Lower lobe of right lung (tissue), 2 donors: ENCODE results near the gene SZRD1. TPM values are rescaled to one million over a fixed set of nuclear protein-coding genes. Genes with fewer than 3 reads are reported as not detected.

Source experiments
- ATAC-seq, 2 donors: fragments of 200-7000 bp; cut with Tn5 transposase; one replicate each; pipeline ENCODE4 v1.9.1; 2020 to 2022; ENCODE audit warnings: mild to moderate bottlenecking in 2 of 2, moderate library complexity in 2 of 2
- DNase-seq: peaks from one replicate; pipeline ENCODE4 v3.0.0-alpha.2; 2020
- H3K27ac ChIP-seq: fragments of 200-600 bp; one replicate; pipeline ENCODE4 v1.8.0; 2022
- H3K27me3 ChIP-seq: fragments of 200-600 bp; one replicate; pipeline ENCODE4 v1.8.0; 2022; ENCODE audit warnings: low read depth
- H3K36me3 ChIP-seq: fragments of 200-600 bp; one replicate; pipeline ENCODE4 v1.8.0; 2022; ENCODE audit warnings: mild to moderate bottlenecking
- H3K4me1 ChIP-seq: fragments of 200-600 bp; one replicate; pipeline ENCODE4 v1.8.0; 2022
- H3K4me3 ChIP-seq: fragments of 200-600 bp; one replicate; pipeline ENCODE4 v1.8.0; 2022; ENCODE audit warnings: mild to moderate bottlenecking
- H3K9me3 ChIP-seq: fragments of 200-600 bp; one replicate; pipeline ENCODE4 v1.8.0; 2022
- CTCF ChIP-seq: fragments of 200-600 bp; IDR thresholded peaks from one replicate; pipeline ENCODE4 v1.8.0; 2022; ENCODE audit warnings: antibody characterized with exemption, mild to moderate bottlenecking
- intact Hi-C: fragments of 100-400 bp; cut with DNase I; formaldehyde crosslinking; loops from one replicate; pipeline ENCODE4 v1.11.0; 2022
- total RNA-seq: library from RNA; stranded (reverse); fragmentation: NEBNext Ultra II Directional; extraction: Animal tissue kit (Norgen Biotek cat#: 25700); gene quantifications from one replicate; pipeline ENCODE4 v1.2.1, GENCODE V29; 2021
- donor health status: DM: no; HTN: yes; CAD: no; lungs with severe emphysema.

The SZRD1 gene
- total RNA-seq, 1 donor from 2014 or later, result 111 TPM

GRCh38 chr1:16375521-16376340, 8.7 kb downstream of the SZRD1 start:
- no peaks in the 10 kb centered on the region for H3K36me3 ChIP-seq
- peak overlapping the region; percentile 6 for H3K27ac ChIP-seq
- no peak overlapping the region for H3K4me3 ChIP-seq
- H3K4me1 ChIP-seq, result peaks cover 72% of the 10 kb centered on the region
- DNase-seq, result no peak
- ATAC-seq, result no peak
- H3K27me3 ChIP-seq, result no peaks in the 10 kb centered on the region
- no peak for TF ChIP-seq CTCF
- no peaks in the 10 kb centered on the region for H3K9me3 ChIP-seq
- intact Hi-C loops, result no loop called here

GRCh38 chr1:16376971-16377370, 9.9 kb downstream of the SZRD1 start:
- Histone ChIP-seq H3K27ac (no peak overlapping the region), H3K4me3 (no peak overlapping the region), H3K27me3 (no peaks in the 10 kb centered on the region), H3K36me3 (no peaks in the 10 kb centered on the region), H3K4me1 (peaks cover 63% of the 10 kb centered on the region), H3K9me3 (no peaks in the 10 kb centered on the region)
- ATAC-seq, result no peak
- no peak for TF ChIP-seq CTCF
- no peak for DNase-seq
- intact Hi-C loops, result no loop called here

GRCh38 chr1:16378443-16378842, 11.4 kb downstream of the SZRD1 start:
- Histone ChIP-seq H3K36me3 (no peaks in the 10 kb centered on the region), H3K4me3 (no peak overlapping the region), H3K27me3 (no peaks in the 10 kb centered on the region), H3K4me1 (peaks cover 49% of the 10 kb centered on the region), H3K27ac (no peak overlapping the region), H3K9me3 (no peaks in the 10 kb centered on the region)
- DNase-seq, result no peak
- TF ChIP-seq CTCF, result no peak
- ATAC-seq, result no peak
- intact Hi-C loops, result no loop called here

GRCh38 chr1:16380868-16381267, 13.8 kb downstream of the SZRD1 start:
- Histone ChIP-seq H3K9me3 (no peaks in the 10 kb centered on the region), H3K36me3 (peaks cover 6% of the 10 kb centered on the region), H3K4me3 (no peak overlapping the region), H3K27me3 (no peaks in the 10 kb centered on the region), H3K27ac (no peak overlapping the region), H3K4me1 (peaks cover 35% of the 10 kb centered on the region)
- TF ChIP-seq CTCF, result no peak
- intact Hi-C loops, result no loop called here
- no peak for DNase-seq
- ATAC-seq, result no peak

GRCh38 chr1:16383888-16384287, 16.8 kb downstream of the SZRD1 start:
- H3K4me1 ChIP-seq, result peaks cover 45% of the 10 kb centered on the region
- TF ChIP-seq CTCF, result no peak
- H3K27me3 ChIP-seq, result no peaks in the 10 kb centered on the region
- no peak overlapping the region for H3K27ac ChIP-seq
- no peaks in the 10 kb centered on the region for H3K9me3 ChIP-seq
- H3K4me3 ChIP-seq, result no peak overlapping the region
- ATAC-seq, result no peak
- intact Hi-C loops, result no loop called here
- H3K36me3 ChIP-seq, result peaks cover 7% of the 10 kb centered on the region
- no peak for DNase-seq
